ENCODE results near the gene MYRFL. TPM values are rescaled to one million over a fixed set of nuclear protein-coding genes. Genes with fewer than 3 reads are reported as not detected.
A peak's percentile ranks its signal among the peaks of the same experiment; 100 is the strongest.

Gene MYRFL
- total RNA-seq, 1 experiment from 2014 or later = 0.57 TPM

- Mint-ChIP-seq H3K9me3 (no peaks in the 10 kb centered on the region; a peak in 2 of 5 replicates), H3K4me1 (peaks cover 78 to 79% of the 10 kb centered on the region in 2 experiments), H3K27me3 (ENCODE audit: low read depth) (no peaks in the 10 kb centered on the region; the same call in 1 of the 2 replicates), H3K4me3 (peak overlapping the region in 1 of 2 experiments; percentile 59; a peak in 4 of 5 replicates), H3K27ac (peak overlapping the region; percentile 49 to 99 (median 99)), H3K36me3 (ENCODE audit: insufficient read depth in 1 of 3, low read depth in 3 of 3) (peaks cover 0 to 9% (median 1%) of the 10 kb centered on the region in 3 experiments; a peak in 2 of 7 replicates)
- Histone ChIP-seq H3K18ac (ENCODE audit: insufficient read length, low read depth, low read length) (no peak overlapping the region), H3K4ac (ENCODE audit: low read depth, low read length) (no peak overlapping the region), H3K4me1 (ENCODE audit: insufficient read depth, low read length) (peaks cover 19% of the 10 kb centered on the region; the same call in 1 of the 2 replicates), H2BK15ac (ENCODE audit: low read depth, low read length) (no peak overlapping the region), H2BK5ac (ENCODE audit: insufficient read length, low read length) (no peak overlapping the region), H3K9ac (ENCODE audit: extremely low read depth, insufficient read length, low read length) (no peak overlapping the region), H3K56ac (ENCODE audit: insufficient read length, low read depth, low read length) (no peak overlapping the region), H3K79me2 (ENCODE audit: insufficient read depth, low read length) (no peaks in the 10 kb centered on the region), H4K8ac (replicated peaks; ENCODE audit: insufficient read length, low read depth, low read length) (no peak overlapping the region), H3K23me2 (ENCODE audit: insufficient read length, low read depth, low read length, poor library complexity, severe bottlenecking) (no peaks in the 10 kb centered on the region), H4K91ac (ENCODE audit: insufficient read length, low read depth, low read length) (no peak overlapping the region), H3K9me3 (ENCODE audit: control insufficient read depth, low read depth, low read length) (no peaks in the 10 kb centered on the region), H2BK20ac (ENCODE audit: low read depth, low read length, poor library complexity, severe bottlenecking) (no peak overlapping the region), H2AK5ac (ENCODE audit: insufficient read length, low read length) (no peak overlapping the region), H4K20me1 (ENCODE audit: control insufficient read depth, insufficient read depth, insufficient read length) (no peaks in the 10 kb centered on the region), H2AFZ (ENCODE audit: low read length) (no peak overlapping the region), H3K27ac (ENCODE audit: insufficient read length, low read depth, low read length) (peak overlapping the region; percentile 75), H3K14ac (ENCODE audit: insufficient read depth, low read length) (no peak overlapping the region), H2BK12ac (ENCODE audit: insufficient read length, low read depth, low read length) (no peak overlapping the region), H3K4me2 (ENCODE audit: insufficient read depth, insufficient read length, low read length) (peak overlapping the region; percentile 8), H3K23ac (ENCODE audit: insufficient read length, low read depth, low read length) (no peak overlapping the region), H3K79me1 (ENCODE audit: insufficient read depth, low read depth, low read length, poor library complexity, severe bottlenecking) (no peaks in the 10 kb centered on the region), H2BK120ac (ENCODE audit: low read depth, low read length, poor library complexity, severe bottlenecking) (no peak overlapping the region), H3T11ph (ENCODE audit: low read length) (no peak overlapping the region), H3K27me3 (ENCODE audit: insufficient read depth, low read length) (no peaks in the 10 kb centered on the region), H4K5ac (ENCODE audit: insufficient read length, low read depth, low read length) (no peak overlapping the region)
- TF ChIP-seq, protein P1, sequence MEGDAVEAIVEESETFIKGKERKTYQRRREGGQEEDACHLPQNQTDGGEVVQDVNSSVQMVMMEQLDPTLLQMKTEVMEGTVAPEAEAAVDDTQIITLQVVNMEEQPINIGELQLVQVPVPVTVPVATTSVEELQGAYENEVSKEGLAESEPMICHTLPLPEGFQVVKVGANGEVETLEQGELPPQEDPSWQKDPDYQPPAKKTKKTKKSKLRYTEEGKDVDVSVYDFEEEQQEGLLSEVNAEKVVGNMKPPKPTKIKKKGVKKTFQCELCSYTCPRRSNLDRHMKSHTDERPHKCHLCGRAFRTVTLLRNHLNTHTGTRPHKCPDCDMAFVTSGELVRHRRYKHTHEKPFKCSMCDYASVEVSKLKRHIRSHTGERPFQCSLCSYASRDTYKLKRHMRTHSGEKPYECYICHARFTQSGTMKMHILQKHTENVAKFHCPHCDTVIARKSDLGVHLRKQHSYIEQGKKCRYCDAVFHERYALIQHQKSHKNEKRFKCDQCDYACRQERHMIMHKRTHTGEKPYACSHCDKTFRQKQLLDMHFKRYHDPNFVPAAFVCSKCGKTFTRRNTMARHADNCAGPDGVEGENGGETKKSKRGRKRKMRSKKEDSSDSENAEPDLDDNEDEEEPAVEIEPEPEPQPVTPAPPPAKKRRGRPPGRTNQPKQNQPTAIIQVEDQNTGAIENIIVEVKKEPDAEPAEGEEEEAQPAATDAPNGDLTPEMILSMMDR (conservative IDR thresholded peaks at IDR 0.05) = no peak
- WGBS (ENCODE audit: extremely low coverage, insufficient read length, low lambda C conversion rate) = no CpG with 5 or more reads among the region's 2 CpGs
- DNase-seq = peak; percentile 62
These were observed 107.1 kb downstream of the MYRFL start for GRCh38 chr12:69932154-69932553.
